Ishikawa (cell line): Measurements from ENCODE around the gene TAF3.

ENCODE experiments used
- CEBPB ChIP-seq: IDR thresholded peaks from 2 replicates; pipeline ENCODE4 v1.6.1; 2012
- CREB1 ChIP-seq: IDR thresholded peaks from 2 replicates; pipeline ENCODE4 v1.6.1; 2012; ENCODE audit warnings: low read depth
- EGR1 ChIP-seq: IDR thresholded peaks from 2 replicates; pipeline ENCODE4 v1.6.1; 2012
- EP300 ChIP-seq: IDR thresholded peaks from 2 replicates; pipeline ENCODE4 v1.6.1; 2012; ENCODE audit warnings: borderline replicate concordance
- FOXM1 ChIP-seq: IDR thresholded peaks from 2 replicates; pipeline ENCODE4 v1.6.1; 2012; ENCODE audit warnings: low read depth, borderline replicate concordance
- MAX ChIP-seq: IDR thresholded peaks from 2 replicates; pipeline ENCODE4 v1.6.1; 2012
- NFIC ChIP-seq: IDR thresholded peaks from 2 replicates; pipeline ENCODE4 v1.6.1; 2012
- RAD21 ChIP-seq: IDR thresholded peaks from 2 replicates; pipeline ENCODE4 v1.6.1; 2012; ENCODE audit warnings: low read depth
- TAF1 ChIP-seq: IDR thresholded peaks from 2 replicates; pipeline ENCODE4 v1.6.1; 2012; ENCODE audit warnings: low read depth, mild to moderate bottlenecking
- TCF12 ChIP-seq: IDR thresholded peaks from 2 replicates; pipeline ENCODE4 v1.6.1; 2012; ENCODE audit warnings: low read depth
- TEAD4 ChIP-seq: IDR thresholded peaks from 2 replicates; pipeline ENCODE4 v1.6.1; 2012
- USF1 ChIP-seq: IDR thresholded peaks from 2 replicates; pipeline ENCODE4 v1.6.1; 2012
- YY1 ChIP-seq: IDR thresholded peaks from 2 replicates; pipeline ENCODE4 v1.6.1; 2012; ENCODE audit warnings: low read depth
- ZBTB7A ChIP-seq: IDR thresholded peaks from 2 replicates; pipeline ENCODE4 v1.6.1; 2012; ENCODE audit warnings: low read depth
- TF ChIP-seq, protein P1 (sequence below): IDR thresholded peaks from 2 replicates; pipeline ENCODE4 v1.6.1; 2012; ENCODE audit warnings: low read depth, mild to moderate bottlenecking

Gene TAF3

DNA sequence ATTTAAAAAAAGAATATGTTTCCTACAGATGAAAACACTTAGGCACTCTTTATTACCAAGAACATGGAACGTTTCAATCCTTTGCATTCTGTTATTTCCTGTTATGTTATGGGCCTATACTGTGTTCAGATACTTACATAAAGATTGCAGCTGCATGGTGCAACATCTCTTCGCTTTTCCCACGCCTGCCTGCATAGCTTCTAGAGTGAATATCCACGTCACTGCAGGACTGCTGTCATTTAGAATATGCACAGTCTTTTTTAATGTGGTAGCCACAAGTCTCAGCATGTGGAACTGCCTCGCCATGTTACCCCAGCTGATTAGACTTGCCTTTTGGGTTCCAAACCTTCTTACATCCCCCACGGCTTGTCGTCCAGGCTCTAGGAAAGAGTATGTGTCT, 166.6 kb downstream of the TAF3 start:
- TF ChIP-seq CREB1 (no peak), RAD21 (no peak), NFIC (no peak), EGR1 (no peak)

- TF ChIP-seq MAX, result no peak
- no peak for TF ChIP-seq NFIC
- no peak for TF ChIP-seq TEAD4
- TF ChIP-seq CREB1, result no peak
- no peak for TF ChIP-seq TCF12
- no peak for TF ChIP-seq YY1
- TF ChIP-seq, protein P1, sequence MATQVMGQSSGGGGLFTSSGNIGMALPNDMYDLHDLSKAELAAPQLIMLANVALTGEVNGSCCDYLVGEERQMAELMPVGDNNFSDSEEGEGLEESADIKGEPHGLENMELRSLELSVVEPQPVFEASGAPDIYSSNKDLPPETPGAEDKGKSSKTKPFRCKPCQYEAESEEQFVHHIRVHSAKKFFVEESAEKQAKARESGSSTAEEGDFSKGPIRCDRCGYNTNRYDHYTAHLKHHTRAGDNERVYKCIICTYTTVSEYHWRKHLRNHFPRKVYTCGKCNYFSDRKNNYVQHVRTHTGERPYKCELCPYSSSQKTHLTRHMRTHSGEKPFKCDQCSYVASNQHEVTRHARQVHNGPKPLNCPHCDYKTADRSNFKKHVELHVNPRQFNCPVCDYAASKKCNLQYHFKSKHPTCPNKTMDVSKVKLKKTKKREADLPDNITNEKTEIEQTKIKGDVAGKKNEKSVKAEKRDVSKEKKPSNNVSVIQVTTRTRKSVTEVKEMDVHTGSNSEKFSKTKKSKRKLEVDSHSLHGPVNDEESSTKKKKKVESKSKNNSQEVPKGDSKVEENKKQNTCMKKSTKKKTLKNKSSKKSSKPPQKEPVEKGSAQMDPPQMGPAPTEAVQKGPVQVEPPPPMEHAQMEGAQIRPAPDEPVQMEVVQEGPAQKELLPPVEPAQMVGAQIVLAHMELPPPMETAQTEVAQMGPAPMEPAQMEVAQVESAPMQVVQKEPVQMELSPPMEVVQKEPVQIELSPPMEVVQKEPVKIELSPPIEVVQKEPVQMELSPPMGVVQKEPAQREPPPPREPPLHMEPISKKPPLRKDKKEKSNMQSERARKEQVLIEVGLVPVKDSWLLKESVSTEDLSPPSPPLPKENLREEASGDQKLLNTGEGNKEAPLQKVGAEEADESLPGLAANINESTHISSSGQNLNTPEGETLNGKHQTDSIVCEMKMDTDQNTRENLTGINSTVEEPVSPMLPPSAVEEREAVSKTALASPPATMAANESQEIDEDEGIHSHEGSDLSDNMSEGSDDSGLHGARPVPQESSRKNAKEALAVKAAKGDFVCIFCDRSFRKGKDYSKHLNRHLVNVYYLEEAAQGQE, result no peak
- TF ChIP-seq ZBTB7A, result no peak
- no peak for TF ChIP-seq TAF1
- TF ChIP-seq EGR1, result no peak
- TF ChIP-seq CEBPB, result no peak
- TF ChIP-seq FOXM1, result no peak
- no peak for TF ChIP-seq RAD21
Measured at GRCh38 chr10:7986851-7987250, 168.5 kb downstream of the TAF3 start.

DNA sequence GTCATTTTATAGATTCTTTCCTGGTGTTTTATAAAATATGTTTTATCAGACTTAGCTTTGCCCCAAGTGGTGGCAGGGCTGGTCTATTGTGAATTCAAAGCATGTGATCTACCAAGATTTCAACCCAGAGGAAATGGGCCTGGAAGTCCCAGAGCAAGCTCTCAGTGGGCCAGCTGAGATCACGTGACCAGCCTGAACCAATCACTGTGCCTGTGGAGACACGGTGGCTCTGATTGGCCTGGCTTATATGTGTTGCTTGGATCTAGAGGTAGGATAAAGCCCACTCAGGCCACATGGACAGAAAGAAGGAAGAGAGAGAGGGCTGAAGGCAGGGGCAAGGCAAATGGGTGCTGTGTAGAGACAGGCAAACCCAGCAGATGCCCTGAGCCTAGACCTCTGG, 170.7 kb downstream of the TAF3 start:
- TF ChIP-seq EP300, result no peak
- no peak for TF ChIP-seq CEBPB
- TF ChIP-seq EGR1, result no peak
- TF ChIP-seq YY1, result no peak
- TF ChIP-seq USF1, result peak; percentile 63; the same call in 1 of the 2 replicates
- no peak for TF ChIP-seq ZBTB7A
- no peak for TF ChIP-seq TEAD4

DNA sequence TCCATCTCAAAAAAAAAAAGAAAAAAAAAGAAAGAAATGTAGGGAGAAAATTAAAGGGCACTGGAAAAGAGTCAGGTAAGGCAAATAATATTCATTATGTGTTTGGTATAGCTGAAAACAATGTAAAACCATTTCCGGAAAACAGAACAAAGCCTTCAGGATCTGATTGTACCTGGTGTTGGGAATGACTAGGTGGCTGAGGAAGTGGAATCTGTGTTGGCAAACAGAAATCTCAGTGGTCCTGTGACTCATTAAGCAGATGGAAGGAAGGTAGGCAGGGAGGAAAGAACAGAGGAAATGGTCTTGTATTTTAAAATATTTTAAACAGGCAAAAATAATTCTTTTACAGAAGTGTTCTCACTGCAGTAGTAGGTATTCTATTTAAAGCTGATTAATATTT, 180.5 kb downstream of the TAF3 start:
- TF ChIP-seq NFIC, result no peak
- TF ChIP-seq FOXM1, result no peak
- no peak for TF ChIP-seq EP300
- no peak for TF ChIP-seq TEAD4
- TF ChIP-seq ZBTB7A, result no peak
- no peak for TF ChIP-seq CEBPB
- no peak for TF ChIP-seq EGR1
- TF ChIP-seq, protein P1, result no peak
- TF ChIP-seq MAX, result no peak
- no peak for TF ChIP-seq CREB1
- TF ChIP-seq USF1, result no peak
- no peak for TF ChIP-seq TCF12
- no peak for TF ChIP-seq TAF1
- TF ChIP-seq YY1, result no peak
- TF ChIP-seq RAD21, result no peak

DNA sequence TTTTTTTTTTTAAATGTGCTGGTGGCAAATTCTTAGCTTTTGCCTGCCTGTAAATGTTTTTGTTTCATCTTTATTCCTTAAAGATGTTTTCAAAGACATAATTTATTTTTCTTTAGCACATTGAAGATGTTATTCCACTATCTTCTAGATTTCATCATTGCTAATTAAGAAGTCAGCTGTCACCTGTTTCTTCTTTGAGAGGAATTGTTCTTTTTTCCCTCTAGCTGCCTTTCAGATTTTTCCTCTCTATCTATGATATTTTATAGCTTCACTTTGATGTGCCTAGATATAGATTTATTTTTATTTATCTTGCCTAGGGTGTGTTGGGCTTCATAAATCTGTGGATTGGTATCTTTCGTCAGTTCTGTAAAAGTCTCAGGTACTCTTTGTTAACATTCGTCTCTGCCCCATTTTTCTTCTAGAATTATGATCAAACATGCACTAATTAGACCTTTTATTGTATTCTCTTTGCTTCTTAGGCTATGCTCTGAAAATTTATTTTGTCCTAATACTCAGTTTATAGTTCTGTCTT, 186.2 kb downstream of the TAF3 start:
- TF ChIP-seq EP300, result no peak
- TF ChIP-seq TAF1, result no peak
- TF ChIP-seq TEAD4, result no peak
- no peak for TF ChIP-seq FOXM1
- TF ChIP-seq EGR1, result no peak
- TF ChIP-seq ZBTB7A, result no peak
- no peak for TF ChIP-seq USF1
- no peak for TF ChIP-seq YY1
- no peak for TF ChIP-seq TCF12
- TF ChIP-seq, protein P1, result no peak
- TF ChIP-seq CEBPB, result no peak
- no peak for TF ChIP-seq RAD21
- TF ChIP-seq NFIC, result no peak
- no peak for TF ChIP-seq MAX
- no peak for TF ChIP-seq CREB1
